ENCODE data around the gene TMEM255B. TPM values are rescaled to one million over a fixed set of nuclear protein-coding genes. Genes with fewer than 3 reads are reported as not detected.
"Not testable (repeated sequence)": the region's sequence is repeated elsewhere in the genome, so short reads cannot be mapped to it uniquely, and the experiment has no call there.

The TMEM255B gene
- polyA plus RNA-seq, 4 donors = 2.9 to 9.4 (median 6.1) TPM

DNA sequence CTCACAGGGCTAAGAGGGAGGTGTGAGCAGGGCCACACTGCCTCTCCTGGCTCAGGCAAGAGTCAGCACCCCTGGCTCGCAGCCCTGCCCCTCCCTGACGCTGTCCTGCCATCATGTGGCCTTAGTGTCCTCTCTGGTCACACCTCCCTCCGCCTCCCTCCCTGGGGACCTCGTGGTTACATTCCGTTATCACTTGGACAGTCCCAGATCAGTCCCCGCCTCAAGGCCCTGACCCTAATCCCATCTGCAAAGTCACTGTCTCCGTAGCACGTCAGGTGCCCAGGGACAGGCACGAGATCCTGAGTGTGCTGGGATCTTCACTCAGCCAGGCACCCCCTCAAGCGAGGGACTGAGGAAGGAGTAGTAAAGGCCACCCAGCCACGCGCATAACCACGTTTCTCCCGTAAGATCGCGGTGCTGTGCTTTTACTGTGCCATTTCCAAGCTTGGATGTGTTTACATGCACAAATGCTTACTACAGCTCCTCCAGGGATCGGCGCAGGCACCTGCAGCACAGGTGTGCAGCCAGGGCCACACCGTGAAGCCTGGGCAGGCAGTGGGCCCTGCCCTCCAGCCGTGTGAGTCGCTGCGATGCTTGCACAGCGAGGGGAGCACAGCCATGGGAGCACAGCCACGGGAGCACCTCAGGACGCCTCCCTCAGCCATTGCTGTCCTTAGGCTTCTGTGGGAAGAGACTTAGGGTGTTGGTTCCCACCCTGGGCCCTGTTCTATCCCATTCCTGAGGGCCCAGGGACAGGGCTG, 10.7 kb upstream of the TMEM255B start:
- DNase-seq (ENCODE audit: low read depth in 4 of 4, low spot score in 3 of 4) = no peak

DNA sequence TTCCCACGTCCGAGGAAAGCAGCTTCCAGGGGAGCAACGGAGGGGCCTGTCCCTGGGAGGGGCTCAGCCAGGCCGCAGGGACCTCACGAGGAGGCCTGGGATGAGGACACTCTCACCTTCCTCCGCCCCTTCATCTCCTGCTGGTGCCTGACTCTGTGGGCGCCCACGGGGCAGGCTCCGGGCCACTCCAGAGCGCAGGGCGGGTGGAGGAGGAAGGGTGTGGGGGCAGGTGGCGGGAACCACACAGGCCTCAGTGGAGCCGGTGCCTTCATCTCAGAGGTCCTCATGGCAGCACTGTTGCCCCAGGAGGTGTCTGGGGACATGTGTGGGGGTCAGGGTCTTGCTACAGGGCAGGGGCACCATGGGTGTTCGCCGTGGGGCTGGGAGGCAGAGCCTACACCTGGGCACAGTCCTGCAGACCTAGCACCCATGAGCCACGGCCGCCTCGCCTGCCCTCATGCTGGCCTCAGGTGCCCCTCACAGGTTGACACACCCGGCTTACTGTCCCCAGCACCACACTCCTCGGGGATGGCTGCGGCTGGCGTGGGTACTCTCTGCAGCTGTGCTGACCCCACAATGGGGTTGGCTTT, 10.1 kb upstream of the TMEM255B start:
- no peak for DNase-seq (ENCODE audit: low read depth in 4 of 4, low spot score in 3 of 4)

DNA sequence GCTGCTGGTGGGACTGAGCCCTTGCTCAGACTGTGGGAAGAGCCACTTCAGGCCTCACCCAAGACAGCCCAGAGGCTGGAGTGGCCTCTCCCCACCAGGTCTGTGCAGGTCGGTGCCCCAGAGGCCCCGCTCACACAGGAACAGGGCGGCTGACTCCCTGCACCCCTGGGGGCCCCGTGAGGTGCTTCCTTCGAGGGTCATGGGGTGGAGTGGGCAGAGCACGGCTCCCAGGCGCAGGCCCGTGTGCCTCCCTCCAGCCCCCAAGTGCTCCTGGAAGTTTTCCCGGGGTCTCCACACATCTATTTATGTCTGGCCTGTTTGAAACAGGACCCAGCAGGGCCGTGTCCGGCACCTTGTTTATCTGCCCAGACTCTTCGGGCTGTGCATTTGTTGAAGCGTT, 9.5 kb upstream of the TMEM255B start:
- DNase-seq (ENCODE audit: low read depth in 4 of 4, low spot score in 3 of 4) = no peak

DNA sequence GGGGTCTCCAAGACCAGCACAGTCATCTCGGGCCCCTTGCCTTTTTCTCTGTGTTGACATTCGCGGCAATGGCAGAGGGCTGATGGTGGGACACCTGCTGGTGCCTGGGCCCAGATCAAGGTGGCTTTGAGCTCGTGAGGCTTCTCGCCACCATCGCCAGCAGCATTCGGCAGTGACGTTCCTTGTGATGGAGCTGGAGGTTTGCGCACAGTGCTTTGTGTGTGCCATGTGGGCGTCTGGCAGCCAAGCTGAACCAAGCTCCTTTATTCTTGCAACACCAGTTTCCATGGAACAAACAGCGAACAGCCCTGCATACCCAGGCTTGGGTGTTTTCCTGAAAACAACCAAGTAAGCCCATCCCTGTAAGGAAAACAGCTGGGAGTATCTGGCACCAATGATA, 9.1 kb upstream of the TMEM255B start:
- DNase-seq (ENCODE audit: low read depth in 4 of 4, low spot score in 3 of 4) = no peak

DNA sequence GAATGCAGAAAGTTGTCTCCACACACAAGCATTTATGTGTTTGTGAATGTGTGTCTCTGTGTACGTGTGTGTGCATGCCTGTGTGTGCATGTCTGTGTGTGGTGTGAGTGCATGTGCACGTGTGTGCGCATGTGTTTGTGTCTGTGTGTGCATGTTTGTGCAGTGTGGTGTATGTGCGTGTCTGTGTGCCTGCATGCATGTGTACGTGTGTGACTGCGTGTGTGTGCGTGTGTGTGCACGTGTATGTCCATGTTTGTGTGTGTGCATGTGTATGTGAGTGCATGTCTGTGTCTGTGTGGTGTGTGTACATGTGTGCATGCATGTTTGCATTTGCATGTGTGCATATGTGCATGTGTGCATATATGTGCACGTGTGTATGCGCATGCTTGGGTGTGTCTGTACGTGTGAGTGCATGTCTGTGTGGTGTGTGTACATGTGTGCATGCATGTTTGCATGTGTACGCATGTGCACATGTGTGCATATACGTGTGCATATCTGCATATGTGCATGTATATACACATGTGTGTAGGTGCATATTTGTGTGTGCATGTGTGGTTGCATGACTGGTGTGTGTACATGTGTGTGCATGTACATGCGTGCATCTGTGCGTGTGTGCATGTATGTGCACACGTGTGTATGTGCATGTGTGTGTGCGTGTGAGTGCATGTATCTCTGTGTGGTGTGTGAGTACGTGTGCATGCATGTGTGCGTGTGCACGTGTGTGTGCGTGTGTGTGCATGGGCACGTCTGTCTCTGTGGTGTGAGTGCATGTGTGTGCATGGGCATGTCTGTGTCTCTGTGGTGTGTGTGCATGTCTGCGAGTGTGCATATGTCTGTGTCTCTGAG, 8.2 kb upstream of the TMEM255B start:
- no peak for DNase-seq (ENCODE audit: low read depth in 4 of 4, low spot score in 3 of 4)

DNA sequence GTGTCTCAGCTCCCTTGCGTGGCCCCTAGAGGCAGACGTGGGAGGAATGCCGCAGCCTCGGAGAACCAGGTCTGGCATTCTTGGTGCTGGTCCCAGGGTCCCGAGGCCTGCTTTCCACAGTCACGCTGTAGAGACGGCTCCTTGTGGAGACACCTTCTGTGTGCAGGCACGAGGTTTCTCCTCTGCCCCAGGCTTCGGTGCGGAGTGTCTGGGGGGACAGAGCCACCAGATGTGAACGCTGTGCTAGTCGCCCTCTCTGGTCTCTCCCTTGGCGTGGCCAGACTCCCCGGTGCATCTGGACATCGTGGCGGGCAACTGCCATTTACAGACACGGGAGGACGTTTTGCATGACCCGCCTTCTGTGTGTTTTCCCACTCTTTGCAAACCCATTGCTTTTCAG, 7.5 kb upstream of the TMEM255B start:
- no peak for DNase-seq (ENCODE audit: low read depth in 4 of 4, low spot score in 3 of 4)

DNA sequence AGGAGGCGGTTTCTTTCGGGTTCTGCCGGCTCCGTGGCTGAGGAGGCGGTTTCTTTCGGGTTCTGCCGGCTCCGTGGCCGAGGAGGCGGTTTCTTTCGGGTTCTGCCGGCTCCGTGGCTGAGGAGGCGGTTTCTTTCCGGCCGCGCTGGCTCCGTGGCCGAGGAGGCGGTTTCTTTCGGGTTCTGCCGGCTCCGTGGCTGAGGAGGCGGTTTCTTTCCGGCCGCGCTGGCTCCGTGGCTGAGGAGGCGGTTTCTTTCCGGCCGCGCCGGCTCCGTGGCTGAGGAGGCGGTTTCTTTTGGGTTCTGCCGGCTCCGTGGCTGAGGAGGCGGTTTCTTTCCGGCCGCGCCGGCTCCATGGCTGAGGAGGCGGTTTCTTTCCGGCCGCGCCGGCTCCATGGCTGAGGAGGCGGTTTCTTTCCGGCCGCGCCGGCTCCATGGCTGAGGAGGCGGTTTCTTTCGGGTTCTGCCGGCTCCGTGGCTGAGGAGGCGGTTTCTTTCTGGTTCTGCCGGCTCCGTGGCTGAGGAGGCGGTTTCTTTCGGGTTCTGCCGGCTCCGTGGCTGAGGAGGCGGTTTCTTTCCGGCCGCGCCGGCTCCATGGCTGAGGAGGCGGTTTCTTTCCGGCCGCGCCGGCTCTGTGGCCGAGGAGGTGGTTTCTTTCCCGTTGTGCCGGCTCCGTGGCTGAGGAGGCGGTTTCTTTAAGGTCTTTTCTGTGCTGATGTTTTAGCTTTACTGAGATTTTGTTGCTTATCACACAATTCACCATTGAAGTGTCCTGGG, 6.6 kb upstream of the TMEM255B start:
- not testable (repeated sequence) for DNase-seq (ENCODE audit: low read depth in 4 of 4, low spot score in 3 of 4)

DNA sequence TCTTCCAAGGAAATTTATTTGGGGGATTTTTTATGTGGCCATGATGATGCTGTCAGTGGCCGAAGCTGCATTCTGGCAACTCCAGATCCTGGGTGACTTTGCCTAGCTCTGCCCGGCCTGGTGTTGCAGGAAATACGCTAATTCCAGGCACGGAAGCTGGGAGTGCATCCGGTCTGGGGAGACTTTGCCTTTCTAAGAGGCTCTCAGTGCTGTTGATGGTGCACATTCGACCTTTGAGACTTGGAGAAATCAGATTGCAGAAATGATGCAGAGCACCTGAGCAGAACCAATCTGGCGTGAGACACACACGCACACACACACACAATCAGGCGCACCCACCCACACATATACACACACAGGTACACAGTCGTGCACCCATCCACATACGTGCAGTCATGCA, 5.9 kb upstream of the TMEM255B start:
- no peak for DNase-seq (ENCODE audit: low read depth in 4 of 4, low spot score in 3 of 4)

DNA sequence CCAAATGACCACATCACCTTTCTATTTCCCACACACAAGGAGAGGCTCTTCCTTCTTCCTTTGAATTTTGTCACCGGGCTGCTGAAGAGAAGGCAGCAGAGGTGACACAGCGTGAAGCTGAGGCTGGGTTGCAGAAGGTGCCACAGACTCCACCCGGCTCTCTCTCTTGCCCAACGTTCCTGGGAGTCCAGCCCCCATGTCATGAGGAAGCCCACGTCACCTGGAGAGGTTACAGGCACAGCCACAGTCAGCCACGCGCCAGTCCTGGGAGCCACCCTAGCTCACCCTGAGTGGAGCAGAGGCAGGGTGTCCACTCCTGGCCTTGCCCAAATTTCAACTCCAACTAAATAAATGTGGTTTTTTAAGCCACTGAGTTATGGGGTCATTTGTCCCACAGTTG, 4.8 kb upstream of the TMEM255B start:
- DNase-seq (ENCODE audit: low read depth in 4 of 4, low spot score in 3 of 4) = no peak

DNA sequence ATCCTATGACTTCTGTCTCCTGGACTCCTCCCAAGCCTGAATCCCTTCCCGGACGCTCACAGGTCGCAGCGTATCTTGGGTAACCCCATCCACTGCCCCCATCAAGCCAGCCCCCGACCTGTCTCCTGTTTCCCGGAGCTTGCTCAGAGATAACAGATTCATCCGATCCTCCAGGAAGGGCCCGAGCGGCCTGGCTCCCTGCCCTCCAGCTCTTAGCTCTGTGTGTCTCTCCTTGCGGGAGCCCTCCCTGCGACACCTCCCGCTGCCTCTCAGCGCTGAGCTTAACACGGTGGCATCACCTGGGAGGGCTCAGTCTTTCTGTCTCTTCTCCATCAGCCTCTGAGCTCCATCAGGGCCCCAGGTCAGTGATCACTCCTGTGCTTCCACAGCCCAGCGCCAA, 4.3 kb upstream of the TMEM255B start:
- no peak for DNase-seq (ENCODE audit: low read depth in 4 of 4, low spot score in 3 of 4)

DNA sequence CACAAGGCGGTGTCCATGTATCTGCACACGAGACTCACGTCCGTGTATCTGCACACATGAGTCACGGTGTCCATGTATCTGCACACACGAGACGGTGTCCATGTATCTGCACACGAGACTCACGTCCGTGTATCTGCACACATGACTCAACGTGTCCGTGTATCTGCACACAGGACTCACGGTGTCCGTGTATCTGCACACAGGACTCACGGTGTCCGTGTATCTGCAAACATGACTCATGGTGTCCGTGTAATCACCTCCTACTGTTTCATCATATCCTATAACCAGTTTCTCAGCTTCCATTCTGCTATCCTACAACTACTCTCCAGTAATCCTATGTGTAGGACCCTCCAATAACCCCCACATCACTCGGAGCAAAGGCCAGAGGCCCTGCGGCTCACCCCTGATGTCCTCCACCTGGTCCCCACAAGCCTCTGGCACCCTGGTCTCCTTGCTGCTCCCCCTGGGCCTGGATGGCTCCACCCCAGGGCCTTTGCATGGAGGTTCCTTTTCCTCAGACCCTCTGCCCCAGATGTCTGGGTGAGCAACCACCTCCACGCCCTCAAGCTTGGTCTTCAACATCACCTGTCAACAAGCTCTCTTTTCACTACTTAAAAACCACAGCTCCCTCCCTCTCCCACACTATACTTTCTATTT, 2.5 kb upstream of the TMEM255B start:
- DNase-seq (ENCODE audit: low read depth in 4 of 4, low spot score in 3 of 4) = no peak

DNA sequence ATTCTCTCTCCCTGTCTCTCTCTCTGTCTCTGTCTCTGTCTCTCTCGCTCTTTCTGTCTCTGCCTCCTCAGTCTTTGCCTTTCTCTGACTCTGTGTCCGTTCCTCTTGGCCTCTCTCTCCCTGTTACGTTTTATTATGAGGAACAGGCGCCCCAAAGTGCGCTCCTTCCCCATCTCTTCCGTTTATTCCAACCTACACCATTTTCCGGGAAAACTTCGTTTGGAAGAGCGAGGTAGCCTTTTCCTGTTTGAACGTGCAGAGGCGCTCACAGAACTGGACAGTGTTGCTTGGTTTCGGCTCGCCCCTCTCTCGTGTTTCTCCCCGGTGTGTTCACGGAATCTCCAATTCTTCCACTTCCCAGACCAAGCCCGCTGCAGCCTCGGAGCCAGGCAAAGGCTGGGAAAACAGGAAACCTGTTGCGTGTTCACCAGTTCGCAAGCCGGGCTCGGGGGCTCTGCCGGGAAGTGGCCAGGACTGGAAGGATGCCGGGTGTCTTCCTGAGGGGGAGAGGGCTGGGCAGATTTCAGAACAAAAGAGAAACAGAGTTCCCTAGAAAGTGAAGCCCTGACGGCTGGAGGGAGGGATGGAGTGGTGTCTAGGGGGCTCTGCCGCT, 605 bp downstream of the TMEM255B start:
- DNase-seq (ENCODE audit: low read depth in 4 of 4, low spot score in 3 of 4) = no peak

DNA sequence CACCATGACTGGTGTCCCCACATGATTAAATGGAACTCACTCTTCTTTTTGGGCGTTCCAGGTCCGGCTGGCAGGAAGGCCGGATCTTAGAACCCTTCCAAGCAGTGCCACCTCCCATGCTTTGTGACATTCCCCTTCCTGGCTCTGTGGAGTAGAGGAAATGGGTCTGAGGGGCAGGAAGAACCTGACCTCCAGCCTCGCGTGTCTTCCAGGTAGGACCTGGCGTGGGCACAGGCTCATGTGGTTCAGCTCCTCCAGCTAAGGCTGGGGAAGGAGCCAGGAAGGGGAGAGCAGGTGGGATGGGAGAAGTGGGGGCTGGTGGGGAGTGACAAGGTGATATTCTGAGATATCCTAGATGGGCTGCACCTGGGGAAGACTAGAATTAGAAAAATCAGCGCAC, 2.1 kb downstream of the TMEM255B start:
- DNase-seq (ENCODE audit: low read depth in 4 of 4, low spot score in 3 of 4) = no peak

DNA sequence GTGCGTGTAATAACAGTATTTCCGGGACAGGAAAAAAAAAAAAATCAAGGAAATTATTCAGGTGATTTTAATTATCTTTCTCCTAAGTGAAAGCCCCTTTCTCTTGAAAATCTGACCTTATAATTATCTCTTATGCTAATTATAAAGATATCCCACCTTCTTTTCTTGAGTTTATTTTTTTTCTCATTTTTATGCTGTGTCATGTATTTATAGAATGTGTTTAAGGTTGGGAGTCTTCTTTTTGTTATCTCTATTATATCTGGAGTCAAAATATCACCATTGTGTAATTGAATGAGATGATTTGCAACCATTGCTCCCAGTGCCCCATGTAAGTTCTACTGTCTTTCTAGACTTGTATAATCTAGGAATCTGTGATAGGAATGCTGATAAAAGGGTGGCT, 3.0 kb downstream of the TMEM255B start:
- no peak for DNase-seq (ENCODE audit: low read depth in 4 of 4, low spot score in 3 of 4)

DNA sequence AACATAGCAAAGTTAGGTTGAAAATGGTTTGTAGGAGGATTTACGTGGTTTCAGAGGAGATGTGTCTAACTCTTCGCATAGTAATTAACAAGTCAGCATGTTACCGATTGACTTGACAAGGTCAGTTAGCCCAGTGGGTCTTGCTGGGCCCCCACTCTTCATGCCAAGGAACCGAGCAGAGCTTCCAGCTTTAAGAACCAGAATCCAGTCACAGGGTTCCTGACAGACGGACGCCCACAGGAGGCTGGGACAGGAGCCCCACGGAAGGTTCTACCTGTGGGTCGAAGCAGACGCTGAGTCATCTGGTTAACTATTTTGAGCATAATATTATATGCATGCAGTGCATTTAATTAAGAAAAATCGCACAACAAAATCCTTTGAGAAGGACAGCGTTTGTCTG, 3.5 kb downstream of the TMEM255B start:
- DNase-seq (ENCODE audit: low read depth in 4 of 4, low spot score in 3 of 4) = no peak

DNA sequence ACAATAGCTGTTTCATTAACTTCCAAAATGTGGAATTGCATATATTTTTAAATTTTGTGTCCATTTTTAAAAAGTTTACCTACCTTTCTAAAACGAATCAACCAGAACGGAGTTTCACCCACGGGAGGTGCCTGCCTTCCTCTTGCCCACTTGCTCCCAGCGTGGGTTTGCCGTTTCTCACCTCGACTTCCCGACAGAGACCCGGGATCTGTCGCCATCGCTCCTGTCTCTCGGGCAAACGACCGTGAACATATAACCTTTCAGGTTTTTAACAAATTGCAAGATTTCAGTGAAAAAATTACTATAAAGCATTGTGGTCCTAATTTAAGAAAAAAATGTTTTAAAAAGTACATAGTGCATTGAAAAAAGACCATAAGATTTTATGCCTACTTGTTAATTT, 4.2 kb downstream of the TMEM255B start:
- no peak for DNase-seq (ENCODE audit: low read depth in 4 of 4, low spot score in 3 of 4)

DNA sequence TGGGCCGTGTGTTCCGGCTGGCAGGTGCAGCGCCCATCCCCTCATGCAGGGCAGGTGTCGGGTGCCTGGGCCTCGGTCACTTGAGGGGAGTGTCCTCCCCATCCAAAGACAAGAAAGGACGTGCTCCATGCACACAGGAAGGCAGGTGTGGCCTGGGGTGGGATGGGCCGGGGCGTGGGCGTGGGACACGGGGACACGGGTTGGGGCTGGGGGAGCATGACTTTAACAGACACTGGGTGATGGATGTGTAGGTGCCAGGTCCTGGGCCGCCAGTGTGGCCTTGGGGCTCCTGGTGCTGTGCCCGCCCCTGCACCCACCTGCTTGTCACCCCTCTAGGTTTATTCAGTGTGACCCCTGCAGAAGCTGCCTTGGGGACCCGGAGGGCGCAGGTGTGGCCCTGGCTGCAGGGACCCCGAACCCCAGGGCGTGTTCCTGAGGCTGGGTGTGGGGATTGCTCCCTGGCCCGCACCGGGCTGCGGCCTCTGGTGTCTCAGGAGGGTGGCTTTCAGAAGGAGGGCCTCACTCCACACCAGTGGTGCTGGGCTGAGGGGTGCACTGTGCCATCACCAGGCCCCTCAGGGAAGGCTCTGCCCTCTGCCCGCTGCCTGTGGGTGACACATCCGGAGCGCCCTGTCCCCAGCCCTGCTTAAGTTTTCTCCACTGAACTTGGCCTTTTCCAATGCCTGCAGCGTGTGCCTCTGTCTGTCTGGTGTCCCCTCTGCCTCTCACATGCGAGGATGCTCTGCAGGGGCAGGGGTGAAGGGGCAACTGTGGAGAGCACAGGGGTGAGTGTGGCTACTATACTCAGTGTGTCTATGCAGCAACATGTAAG, 5.2 kb downstream of the TMEM255B start:
- no peak for DNase-seq (ENCODE audit: low read depth in 4 of 4, low spot score in 3 of 4)

DNA sequence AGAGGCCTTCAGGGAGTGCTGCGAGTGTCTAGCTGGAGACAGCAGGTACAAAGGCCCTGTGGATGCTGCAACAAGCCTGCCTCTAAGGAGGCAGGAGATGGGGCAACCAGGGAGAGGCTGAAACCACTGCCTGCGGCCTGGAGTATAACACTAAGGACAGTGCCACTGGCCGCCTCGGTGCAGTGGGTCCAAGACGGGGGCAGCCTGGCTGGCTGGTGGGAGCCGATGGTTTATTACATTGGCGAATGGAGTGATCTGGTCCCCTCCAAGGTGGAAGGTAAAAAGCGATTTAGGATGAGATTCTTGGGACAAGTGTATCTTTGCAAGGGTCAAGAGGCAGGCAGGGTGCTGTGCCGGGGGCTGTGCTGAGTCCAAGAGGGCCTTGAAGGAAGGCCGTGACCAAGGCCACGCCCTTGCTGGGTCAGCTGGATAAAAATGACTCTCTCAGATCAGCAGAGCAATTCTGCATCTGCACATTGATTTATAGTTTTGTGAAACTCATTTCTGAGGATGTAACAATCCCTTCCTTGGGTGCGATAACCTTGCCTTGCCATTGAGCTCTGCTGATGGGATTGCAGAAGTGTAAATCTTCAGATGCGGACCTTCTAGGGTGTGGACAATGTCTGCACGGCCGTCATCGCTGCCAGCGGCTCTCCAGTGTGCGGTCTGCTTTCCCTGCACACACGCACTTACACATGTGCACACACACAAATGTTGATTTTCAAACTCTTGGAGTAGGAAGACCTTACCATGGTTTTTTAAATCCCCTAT, 6.0 kb downstream of the TMEM255B start:
- no peak for DNase-seq (ENCODE audit: low read depth in 4 of 4, low spot score in 3 of 4)

DNA sequence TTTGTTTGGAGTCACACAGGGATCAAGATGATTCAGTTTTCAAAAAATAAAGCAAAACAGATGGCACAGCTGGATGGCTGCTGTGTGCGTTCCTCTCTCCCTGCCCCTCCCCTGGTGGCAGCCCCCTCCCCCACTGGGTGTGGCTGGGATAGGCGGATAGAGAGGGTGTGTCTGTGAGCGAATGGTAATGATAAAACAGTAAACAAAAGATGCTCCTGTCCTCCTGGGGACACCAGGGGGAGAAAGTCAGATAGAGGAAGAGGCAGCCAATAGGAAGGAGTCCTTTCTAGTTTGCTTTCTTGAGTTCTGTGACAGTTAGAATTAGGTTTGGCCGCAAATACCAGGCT, 6.5 kb downstream of the TMEM255B start:
- no peak for DNase-seq (ENCODE audit: low read depth in 4 of 4, low spot score in 3 of 4)
